Activated T-helper 2 cell treated with anti-CD3 and anti-CD28 coated beads, Interferon-gamma antibody, Interleukin-2, Interleukin-4, amounts not matched to agents 10 μg/mL and 5 μg/mL and 100 μg/mL, durations not matched to agents 14 hours and 24 hours and 36 hours (primary cell): Measurements from ENCODE around the gene KCNJ16. TPM values are rescaled to one million over a fixed set of nuclear protein-coding genes. Genes with fewer than 3 reads are reported as not detected.
A peak's percentile ranks its signal among the peaks of the same experiment; 100 is the strongest.

Experiments used
- DNase-seq: peaks from one replicate; pipeline ENCODE4 v3.0.0; 2021; ENCODE audit warnings: low spot score
- H3K27ac Mint-ChIP-seq: one replicate; pipeline ENCODE4 v1.8.0; 2021; ENCODE audit warnings: mixed read lengths
- H3K27me3 Mint-ChIP-seq: one replicate; pipeline ENCODE4 v1.8.0; 2021; ENCODE audit warnings: low read depth, mixed read lengths
- H3K36me3 Mint-ChIP-seq: one replicate; pipeline ENCODE4 v1.8.0; 2021; ENCODE audit warnings: low read depth, mixed read lengths
- H3K4me1 Mint-ChIP-seq: one replicate; pipeline ENCODE4 v1.8.0; 2021; ENCODE audit warnings: low read depth, mixed read lengths
- H3K4me3 Mint-ChIP-seq: one replicate; pipeline ENCODE4 v1.8.0; 2021; ENCODE audit warnings: low read depth, mild to moderate bottlenecking, moderate library complexity, mixed read lengths
- H3K9me3 Mint-ChIP-seq: one replicate; pipeline ENCODE4 v1.8.0; 2021; ENCODE audit warnings: mixed read lengths
- intact Hi-C: fragments of 100-400 bp; cut with micrococcal nuclease; formaldehyde crosslinking; loops from one replicate; pipeline ENCODE4 v1.15.1; 2023
- total RNA-seq: library from RNA; stranded (reverse); gene quantifications from 2 replicates; pipeline ENCODE4 v1.2.3, GENCODE V29; 2022

KCNJ16 gene
- total RNA-seq, 1 donor from 2014 or later: not detected

GRCh38 chr17:70153210-70153609, 78.2 kb downstream of the KCNJ16 start:
- Mint-ChIP-seq H3K36me3 (no peaks in the 10 kb centered on the region), H3K4me3 (no peak overlapping the region), H3K9me3 (no peaks in the 10 kb centered on the region), H3K4me1 (no peaks in the 10 kb centered on the region), H3K27ac (no peak overlapping the region), H3K27me3 (peaks cover 9% of the 10 kb centered on the region)
- no peak for DNase-seq
- intact Hi-C loops: no loop called here

GRCh38 chr17:70157151-70157550, 82.1 kb downstream of the KCNJ16 start:
- no peak overlapping the region for H3K4me3 Mint-ChIP-seq
- intact Hi-C loops: no loop called here

GRCh38 chr17:70158180-70158579, 83.2 kb downstream of the KCNJ16 start:
- intact Hi-C loops: no loop called here
- H3K27ac Mint-ChIP-seq: no peak overlapping the region
- H3K4me1 Mint-ChIP-seq: no peaks in the 10 kb centered on the region
- no peaks in the 10 kb centered on the region for H3K9me3 Mint-ChIP-seq
- peaks cover 9% of the 10 kb centered on the region for H3K27me3 Mint-ChIP-seq
- H3K36me3 Mint-ChIP-seq: no peaks in the 10 kb centered on the region
- no peak overlapping the region for H3K4me3 Mint-ChIP-seq
- DNase-seq: no peak

More at GRCh38 chr17:70157151-70157550, 82.1 kb downstream of the KCNJ16 start:
- Mint-ChIP-seq H3K27ac (no peak overlapping the region), H3K4me1 (no peaks in the 10 kb centered on the region), H3K9me3 (no peaks in the 10 kb centered on the region), H3K27me3 (peaks cover 12% of the 10 kb centered on the region), H3K36me3 (no peaks in the 10 kb centered on the region)
- DNase-seq: no peak

GRCh38 chr17:70158591-70158990, 83.6 kb downstream of the KCNJ16 start:
- H3K4me3 Mint-ChIP-seq: no peak overlapping the region
- no peaks in the 10 kb centered on the region for H3K36me3 Mint-ChIP-seq
- intact Hi-C loops: no loop called here
- no peaks in the 10 kb centered on the region for H3K9me3 Mint-ChIP-seq
- H3K27ac Mint-ChIP-seq: no peak overlapping the region
- H3K27me3 Mint-ChIP-seq: peaks cover 9% of the 10 kb centered on the region
- no peak for DNase-seq
- H3K4me1 Mint-ChIP-seq: no peaks in the 10 kb centered on the region

GRCh38 chr17:70159980-70160379, 85.0 kb downstream of the KCNJ16 start:
- H3K27ac Mint-ChIP-seq: no peak overlapping the region
- H3K4me1 Mint-ChIP-seq: no peaks in the 10 kb centered on the region
- H3K36me3 Mint-ChIP-seq: no peaks in the 10 kb centered on the region
- peaks cover 9% of the 10 kb centered on the region for H3K27me3 Mint-ChIP-seq
- intact Hi-C loops: no loop called here
- H3K4me3 Mint-ChIP-seq: no peak overlapping the region
- no peak for DNase-seq
- H3K9me3 Mint-ChIP-seq: no peaks in the 10 kb centered on the region

GRCh38 chr17:70161519-70161918, 86.5 kb downstream of the KCNJ16 start:
- intact Hi-C loops: no loop called here
- no peaks in the 10 kb centered on the region for H3K36me3 Mint-ChIP-seq
- H3K27me3 Mint-ChIP-seq: peaks cover 13% of the 10 kb centered on the region
- DNase-seq: no peak
- H3K4me1 Mint-ChIP-seq: no peaks in the 10 kb centered on the region
- no peak overlapping the region for H3K27ac Mint-ChIP-seq
- H3K9me3 Mint-ChIP-seq: no peaks in the 10 kb centered on the region
- H3K4me3 Mint-ChIP-seq: no peak overlapping the region

GRCh38 chr17:70165383-70165782, 90.4 kb downstream of the KCNJ16 start:
- no peak for DNase-seq
- no peak overlapping the region for H3K27ac Mint-ChIP-seq
- no peaks in the 10 kb centered on the region for H3K36me3 Mint-ChIP-seq
- H3K4me1 Mint-ChIP-seq: peaks cover 11% of the 10 kb centered on the region
- no peak overlapping the region for H3K4me3 Mint-ChIP-seq
- intact Hi-C loops: loop anchor here (5.0 kb wide), 2 partner anchors 598 to 838 kb away; partner anchors contain the start of gene ABCA5
- H3K27me3 Mint-ChIP-seq: peaks cover 39% of the 10 kb centered on the region
- H3K9me3 Mint-ChIP-seq: no peaks in the 10 kb centered on the region

GRCh38 chr17:70166615-70167014, 91.6 kb downstream of the KCNJ16 start:
- Mint-ChIP-seq H3K27me3 (peaks cover 47% of the 10 kb centered on the region), H3K4me3 (no peak overlapping the region), H3K9me3 (no peaks in the 10 kb centered on the region), H3K36me3 (no peaks in the 10 kb centered on the region), H3K27ac (no peak overlapping the region), H3K4me1 (peaks cover 11% of the 10 kb centered on the region)
- intact Hi-C loops: loop anchor here (5.0 kb wide), 2 partner anchors 599 to 839 kb away; partner anchors contain the start of gene ABCA5
- DNase-seq: no peak

GRCh38 chr17:70168044-70168976, 93.3 kb downstream of the KCNJ16 start:
- intact Hi-C loops: loop anchor here (2.0 to 5.0 kb wide), 3 partner anchors 32 to 841 kb away; partner anchors contain the start of gene ABCA5
- Mint-ChIP-seq H3K36me3 (no peaks in the 10 kb centered on the region), H3K27ac (no peak overlapping the region), H3K4me1 (peaks cover 11% of the 10 kb centered on the region), H3K27me3 (peaks cover 56% of the 10 kb centered on the region), H3K4me3 (peak overlapping the region; percentile 81), H3K9me3 (no peaks in the 10 kb centered on the region)
- peak; percentile 12 for DNase-seq

GRCh38 chr17:70168977-70169708, 94.1 kb downstream of the KCNJ16 start, which contains the start of gene KCNJ2:
Gene KCNJ2, plus strand, starts transcription at chr17:70169532. Its CDS starts 5,508 bp downstream, at chr17:70175040.
- Mint-ChIP-seq H3K27ac (no peak within 1 kb of the TSS), H3K4me1 (peaks cover 11% of the 10 kb centered on the region), H3K27me3 (peaks cover 58% of the 10 kb centered on the region), H3K9me3 (no peaks in the 10 kb centered on the region), H3K4me3 (peak within 1 kb of the TSS; percentile 81), H3K36me3 (no peaks in the 10 kb centered on the region)
- DNase-seq: peak; percentile 67
- intact Hi-C loops: loop anchor here (2.0 to 5.0 kb wide), 3 partner anchors 32 to 842 kb away; partner anchors contain the start of gene ABCA5

GRCh38 chr17:70169709-70170597, 94.9 kb downstream of the KCNJ16 start:
- Mint-ChIP-seq H3K27me3 (peaks cover 59% of the 10 kb centered on the region), H3K9me3 (no peaks in the 10 kb centered on the region), H3K27ac (no peak overlapping the region), H3K4me3 (peak overlapping the region; percentile 66), H3K4me1 (peaks cover 11% of the 10 kb centered on the region), H3K36me3 (no peaks in the 10 kb centered on the region)
- intact Hi-C loops: loop anchor here (2.0 to 5.0 kb wide), 3 partner anchors 33 to 843 kb away; partner anchors contain the start of gene ABCA5
- DNase-seq: no peak

- no peaks in the 10 kb centered on the region for H3K36me3 Mint-ChIP-seq
- DNase-seq: no peak
- H3K4me1 Mint-ChIP-seq: peaks cover 11% of the 10 kb centered on the region
- H3K4me3 Mint-ChIP-seq: no peak overlapping the region
- H3K9me3 Mint-ChIP-seq: no peaks in the 10 kb centered on the region
- no peak overlapping the region for H3K27ac Mint-ChIP-seq
- intact Hi-C loops: no loop called here
- H3K27me3 Mint-ChIP-seq: peaks cover 57% of the 10 kb centered on the region
Observed at GRCh38 chr17:70171159-70171558, 96.1 kb downstream of the KCNJ16 start.
